ENCODE results near the gene B3GAT3. TPM values are rescaled to one million over a fixed set of nuclear protein-coding genes. Genes with fewer than 3 reads are reported as not detected.

B3GAT3 gene
- total RNA-seq, 1 donor = 30.8 TPM

DNA sequence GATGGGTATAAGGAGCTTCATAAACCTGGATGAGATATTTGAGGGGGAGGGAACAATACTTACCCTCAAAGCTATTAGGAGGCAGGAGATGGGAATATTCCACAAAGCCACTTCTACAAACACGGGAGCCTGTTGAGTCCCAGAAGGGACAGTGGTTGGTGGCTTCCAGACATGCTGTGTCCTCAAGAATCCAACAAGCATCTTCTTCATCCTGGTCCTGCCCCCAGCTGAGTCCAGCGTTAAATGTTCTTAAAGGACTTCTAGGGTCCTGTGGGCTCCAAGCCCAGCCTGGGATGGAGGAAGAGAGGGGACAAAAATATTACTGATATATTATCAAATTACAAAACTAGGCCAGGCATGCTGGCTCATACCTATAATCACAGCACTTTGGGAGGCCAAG is 45.7 kb upstream of the B3GAT3 start:
- Histone ChIP-seq H3K27ac (ENCODE audit: low read depth, low read length) (no peak overlapping the region), H3K79me2 (ENCODE audit: insufficient read depth, low read length) (peaks cover 53% of the 10 kb centered on the region), H3K36me3 (ENCODE audit: insufficient read depth, low read length) (peaks cover 29% of the 10 kb centered on the region), H3K9me3 (ENCODE audit: low read depth, low read length) (no peaks in the 10 kb centered on the region), H3K27me3 (ENCODE audit: insufficient read depth, low read length) (no peaks in the 10 kb centered on the region), H2AFZ (ENCODE audit: low read length) (no peak overlapping the region), H3K4me1 (ENCODE audit: insufficient read depth, low read length) (peaks cover 34% of the 10 kb centered on the region), H3K4me2 (ENCODE audit: insufficient read depth, low read length) (peak overlapping the region; percentile 91), H3K4me3 (ENCODE audit: insufficient read depth, low read length) (no peak overlapping the region), H4K20me1 (ENCODE audit: insufficient read depth, low read length) (peaks cover 14% of the 10 kb centered on the region)
- no peak for DNase-seq (ENCODE audit: insufficient read length, low spot score, missing footprints)
- no peak for TF ChIP-seq CTCF (IDR thresholded peaks at IDR 0.05; ENCODE audit: extremely low read depth, low read depth, low read length)

GRCh38 chr11:62666259-62666926 is 44.6 kb upstream of the B3GAT3 start:
- Histone ChIP-seq H3K36me3 (ENCODE audit: insufficient read depth, low read length) (peaks cover 29% of the 10 kb centered on the region), H4K20me1 (ENCODE audit: insufficient read depth, low read length) (peaks cover 14% of the 10 kb centered on the region), H2AFZ (ENCODE audit: low read length) (no peak overlapping the region), H3K4me3 (ENCODE audit: insufficient read depth, low read length) (peak overlapping the region; percentile 97), H3K27me3 (ENCODE audit: insufficient read depth, low read length) (no peaks in the 10 kb centered on the region), H3K27ac (ENCODE audit: low read depth, low read length) (peak overlapping the region; percentile 82), H3K4me1 (ENCODE audit: insufficient read depth, low read length) (peaks cover 31% of the 10 kb centered on the region), H3K9me3 (ENCODE audit: low read depth, low read length) (no peaks in the 10 kb centered on the region), H3K4me2 (ENCODE audit: insufficient read depth, low read length) (peak overlapping the region; percentile 91), H3K79me2 (ENCODE audit: insufficient read depth, low read length) (peaks cover 45% of the 10 kb centered on the region)
- DNase-seq (ENCODE audit: insufficient read length, low spot score, missing footprints) = peak; percentile 61
- no peak for TF ChIP-seq CTCF (IDR thresholded peaks at IDR 0.05; ENCODE audit: extremely low read depth, low read depth, low read length)

GRCh38 chr11:62665599-62666258 is 43.9 kb upstream of the B3GAT3 start:
- H3K79me2 ChIP-seq (ENCODE audit: insufficient read depth, low read length) = peaks cover 39% of the 10 kb centered on the region
- peak overlapping the region; percentile 82 for H3K27ac ChIP-seq (ENCODE audit: low read depth, low read length)
- TF ChIP-seq CTCF (IDR thresholded peaks at IDR 0.05; ENCODE audit: extremely low read depth, low read depth, low read length) = no peak
- H4K20me1 ChIP-seq (ENCODE audit: insufficient read depth, low read length) = peaks cover 14% of the 10 kb centered on the region
- H2AFZ ChIP-seq (ENCODE audit: low read length) = no peak overlapping the region
- peaks cover 29% of the 10 kb centered on the region for H3K36me3 ChIP-seq (ENCODE audit: insufficient read depth, low read length)
- H3K27me3 ChIP-seq (ENCODE audit: insufficient read depth, low read length) = no peaks in the 10 kb centered on the region
- H3K4me1 ChIP-seq (ENCODE audit: insufficient read depth, low read length) = peaks cover 25% of the 10 kb centered on the region
- no peaks in the 10 kb centered on the region for H3K9me3 ChIP-seq (ENCODE audit: low read depth, low read length)
- H3K4me3 ChIP-seq (ENCODE audit: insufficient read depth, low read length) = peak overlapping the region; percentile 97
- H3K4me2 ChIP-seq (ENCODE audit: insufficient read depth, low read length) = peak overlapping the region; percentile 91
- peak; percentile 80 for DNase-seq (ENCODE audit: insufficient read length, low spot score, missing footprints)

DNA sequence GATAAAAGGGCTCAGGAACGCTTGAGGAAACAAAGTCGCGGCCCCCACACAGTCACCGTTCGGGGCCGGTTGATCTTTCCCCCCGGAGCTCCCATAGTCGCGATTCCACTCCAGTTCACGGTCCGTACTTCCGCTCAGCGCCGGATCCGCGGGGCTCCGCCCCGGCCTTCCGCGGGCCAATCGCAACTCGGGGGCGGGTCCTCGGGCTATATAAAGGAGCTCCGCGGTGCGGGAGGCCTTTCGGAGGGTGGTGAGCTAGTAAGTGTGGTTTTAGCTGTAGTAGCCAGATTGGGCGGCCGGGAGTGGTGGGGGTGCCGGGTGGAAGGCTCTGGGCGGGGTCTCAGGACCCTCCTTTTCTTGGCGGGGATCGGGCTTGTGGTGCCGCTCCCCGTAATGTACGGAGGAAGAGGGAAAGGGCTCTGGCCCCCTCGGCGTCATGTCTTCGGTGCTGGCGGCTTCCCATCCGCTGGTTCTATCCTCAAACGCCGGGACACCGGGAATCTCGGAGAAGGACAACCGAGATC is 43.4 kb upstream of the B3GAT3 start, which contains the start of the genes C11orf98 and CSKMT:
Gene C11orf98 (minus strand): TSS at position 136 of the 524 bp plus-strand sequence. CDS start 41 bp downstream, at position 95.
Gene CSKMT (plus strand): TSS at position 238 of the 524 bp plus-strand sequence. CDS start 568 bp downstream, outside the sequence.
- no peaks in the 10 kb centered on the region for H3K9me3 ChIP-seq (ENCODE audit: low read depth, low read length)
- peak within 1 kb of the TSS; percentile 82 for H3K27ac ChIP-seq (ENCODE audit: low read depth, low read length)
- H3K4me1 ChIP-seq (ENCODE audit: insufficient read depth, low read length) = peaks cover 21% of the 10 kb centered on the region
- no peak for TF ChIP-seq CTCF (IDR thresholded peaks at IDR 0.05; ENCODE audit: extremely low read depth, low read depth, low read length)
- peak within 1 kb of the TSS; percentile 97 for H3K4me3 ChIP-seq (ENCODE audit: insufficient read depth, low read length)
- DNase-seq (ENCODE audit: insufficient read length, low spot score, missing footprints) = peak; percentile 98
- H3K79me2 ChIP-seq (ENCODE audit: insufficient read depth, low read length) = peaks cover 39% of the 10 kb centered on the region
- peaks cover 14% of the 10 kb centered on the region for H4K20me1 ChIP-seq (ENCODE audit: insufficient read depth, low read length)
- no peaks in the 10 kb centered on the region for H3K27me3 ChIP-seq (ENCODE audit: insufficient read depth, low read length)
- H3K36me3 ChIP-seq (ENCODE audit: insufficient read depth, low read length) = peaks cover 29% of the 10 kb centered on the region
- H3K4me2 ChIP-seq (ENCODE audit: insufficient read depth, low read length) = peak within 1 kb of the TSS; percentile 91
- peak within 1 kb of the TSS; percentile 90 for H2AFZ ChIP-seq (ENCODE audit: low read length)

Data from osteoblast (primary cell).